GM21390 (cell line): ENCODE results near the gene AK8.

Experiments used
- ATAC-seq: cut with Tn5 transposase; IDR thresholded peaks from one replicate; pipeline ENCODE4 v1.9.1; 2021; ENCODE audit not compliant: unreplicated experiment

Gene AK8

GRCh38 chr9:132887181-132888120, 9.4 kb upstream of the AK8 start:
- ATAC-seq, result no peak

- ATAC-seq, result no peak
Observed at GRCh38 chr9:132886334-132886725, 8.2 kb upstream of the AK8 start.

- ATAC-seq, result no peak
Observed at GRCh38 chr9:132885720-132886333, 7.7 kb upstream of the AK8 start.

GRCh38 chr9:132883349-132884294, 5.5 kb upstream of the AK8 start:
- ATAC-seq, result no peak

- no peak for ATAC-seq
Observed at GRCh38 chr9:132882616-132883015, 4.5 kb upstream of the AK8 start.

- ATAC-seq, result no peak
Observed at GRCh38 chr9:132881826-132882225, 3.7 kb upstream of the AK8 start.

GRCh38 chr9:132880324-132880661, 2.2 kb upstream of the AK8 start:
- no peak for ATAC-seq

GRCh38 chr9:132879457-132880323, 1.6 kb upstream of the AK8 start:
- ATAC-seq, result no peak

GRCh38 chr9:132878695-132879456, 792 bp upstream of the AK8 start, which contains the start of gene SPACA9:
SPACA9 (plus strand) TSS chr9:132878898; CDS start chr9:132883948, 5,050 bp downstream.
- ATAC-seq, result no peak

- no peak for ATAC-seq
Observed at GRCh38 chr9:132877458-132877823, 643 bp downstream of the AK8 start.

- no peak for ATAC-seq
Observed at GRCh38 chr9:132876849-132877248, 1.2 kb downstream of the AK8 start.

GRCh38 chr9:132875159-132875558, 2.9 kb downstream of the AK8 start:
- ATAC-seq, result no peak

- ATAC-seq, result no peak
Observed at GRCh38 chr9:132873403-132873802, 4.7 kb downstream of the AK8 start.

- ATAC-seq, result no peak
Observed at GRCh38 chr9:132869266-132869665, 8.8 kb downstream of the AK8 start.

- no peak for ATAC-seq
Observed at GRCh38 chr9:132866898-132867297, 11.2 kb downstream of the AK8 start.

- ATAC-seq, result no peak
Observed at GRCh38 chr9:132864691-132865090, 13.4 kb downstream of the AK8 start.

GRCh38 chr9:132864277-132864676, 13.8 kb downstream of the AK8 start:
- ATAC-seq, result no peak

- ATAC-seq, result no peak
Observed at GRCh38 chr9:132863096-132863495, 15.0 kb downstream of the AK8 start.

GRCh38 chr9:132862533-132862932, 15.6 kb downstream of the AK8 start:
- no peak for ATAC-seq

- ATAC-seq, result no peak
Observed at GRCh38 chr9:132861666-132862065, 16.4 kb downstream of the AK8 start.
